GM18873 (cell line): Measurements from ENCODE around the gene ENDOD1.
"Not testable (repeated sequence)": the region's sequence is repeated elsewhere in the genome, so short reads cannot be mapped to it uniquely, and the experiment has no call there.

Source experiments
- ATAC-seq: cut with Tn5 transposase; IDR thresholded peaks from one replicate; pipeline ENCODE4 v1.9.1; 2021; ENCODE audit warnings: mild to moderate bottlenecking, moderate library complexity, moderate number of reproducible peaks; ENCODE audit not compliant: unreplicated experiment, low FRiP score

Gene ENDOD1, protein sequence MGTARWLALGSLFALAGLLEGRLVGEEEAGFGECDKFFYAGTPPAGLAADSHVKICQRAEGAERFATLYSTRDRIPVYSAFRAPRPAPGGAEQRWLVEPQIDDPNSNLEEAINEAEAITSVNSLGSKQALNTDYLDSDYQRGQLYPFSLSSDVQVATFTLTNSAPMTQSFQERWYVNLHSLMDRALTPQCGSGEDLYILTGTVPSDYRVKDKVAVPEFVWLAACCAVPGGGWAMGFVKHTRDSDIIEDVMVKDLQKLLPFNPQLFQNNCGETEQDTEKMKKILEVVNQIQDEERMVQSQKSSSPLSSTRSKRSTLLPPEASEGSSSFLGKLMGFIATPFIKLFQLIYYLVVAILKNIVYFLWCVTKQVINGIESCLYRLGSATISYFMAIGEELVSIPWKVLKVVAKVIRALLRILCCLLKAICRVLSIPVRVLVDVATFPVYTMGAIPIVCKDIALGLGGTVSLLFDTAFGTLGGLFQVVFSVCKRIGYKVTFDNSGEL

DNA sequence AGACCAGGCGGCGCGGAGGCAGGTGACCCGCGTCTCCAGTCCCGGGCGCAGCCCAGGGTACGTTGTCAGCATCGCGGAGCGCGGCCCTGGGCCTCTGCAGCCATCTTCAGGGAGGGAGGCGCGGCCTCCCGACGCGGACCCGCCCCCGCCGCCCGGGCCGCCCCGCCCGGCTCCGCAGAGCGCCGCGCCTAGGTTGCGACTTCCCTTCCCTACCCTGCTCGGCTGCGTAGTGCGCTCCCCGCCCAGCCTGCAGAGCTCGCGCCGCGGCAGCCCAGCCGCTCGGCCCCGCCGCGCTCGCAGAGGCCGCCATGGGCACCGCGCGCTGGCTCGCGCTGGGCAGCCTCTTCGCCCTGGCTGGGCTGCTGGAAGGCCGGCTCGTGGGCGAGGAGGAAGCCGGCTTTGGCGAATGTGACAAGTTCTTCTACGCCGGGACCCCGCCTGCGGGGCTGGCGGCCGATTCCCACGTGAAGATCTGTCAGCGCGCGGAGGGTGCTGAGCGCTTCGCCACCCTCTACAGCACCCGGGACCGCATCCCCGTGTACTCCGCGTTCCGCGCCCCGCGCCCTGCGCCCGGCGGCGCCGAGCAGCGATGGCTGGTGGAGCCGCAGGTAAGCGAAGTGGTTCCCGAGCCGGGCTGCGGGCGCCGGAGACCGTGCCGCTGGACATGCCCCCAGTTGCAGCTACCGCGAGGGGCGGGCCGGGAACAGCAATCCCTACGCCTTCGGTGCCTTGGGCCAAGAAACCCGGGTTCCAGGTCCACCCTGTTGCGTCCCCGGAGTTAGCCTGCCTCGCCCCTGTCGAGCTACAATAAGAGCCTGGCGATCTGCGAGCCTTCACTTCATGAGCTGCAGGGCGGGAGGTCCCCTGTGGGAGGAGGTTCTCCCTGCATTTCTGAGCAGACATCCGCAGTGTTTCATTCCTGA is at the start of gene ENDOD1:
Gene ENDOD1, plus strand, starts transcription at position 227 of the 923 bp plus-strand sequence. Its CDS starts 82 bp downstream, at position 309.
- ATAC-seq, result peak; percentile 79

DNA sequence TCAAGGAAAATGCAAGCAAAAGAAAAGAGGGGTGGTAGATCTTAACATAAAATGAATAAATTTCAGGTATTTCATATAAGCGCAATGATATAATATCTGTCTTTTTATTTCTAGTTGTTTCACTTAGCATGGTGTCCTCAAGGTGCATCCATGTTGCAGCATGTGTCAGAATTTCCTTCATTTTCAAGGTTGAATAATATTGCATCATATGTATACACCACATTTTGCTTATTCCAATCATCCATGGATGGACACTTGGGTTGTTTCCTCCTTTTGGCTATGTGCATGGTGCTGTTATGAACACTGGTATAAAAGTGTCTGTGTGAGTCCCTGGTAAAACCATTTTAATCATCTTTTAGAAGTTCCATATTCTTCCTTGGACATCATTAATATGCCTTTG is 47.4 kb upstream of the ENDOD1 start:
- no peak for ATAC-seq

DNA sequence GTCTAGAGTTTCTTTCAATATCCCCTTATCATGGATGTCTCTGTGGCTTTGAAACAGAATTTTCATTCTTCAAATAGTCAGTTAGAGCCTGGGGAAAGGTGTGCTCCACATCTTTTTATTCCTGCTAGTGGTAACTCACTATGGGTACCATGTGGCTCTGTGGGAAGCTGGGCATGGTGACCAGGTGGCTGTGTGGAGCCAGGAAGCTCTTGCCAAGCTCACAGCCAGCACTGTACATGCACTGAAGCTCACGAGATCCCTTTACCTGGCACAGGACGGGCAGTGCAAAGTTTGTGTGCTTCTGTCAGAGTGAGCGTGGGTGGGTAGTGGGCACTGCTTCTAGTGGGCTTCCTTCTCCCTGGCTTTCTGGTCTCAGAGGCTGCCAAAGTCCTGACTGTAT is 46.7 kb upstream of the ENDOD1 start:
- ATAC-seq, result no peak

DNA sequence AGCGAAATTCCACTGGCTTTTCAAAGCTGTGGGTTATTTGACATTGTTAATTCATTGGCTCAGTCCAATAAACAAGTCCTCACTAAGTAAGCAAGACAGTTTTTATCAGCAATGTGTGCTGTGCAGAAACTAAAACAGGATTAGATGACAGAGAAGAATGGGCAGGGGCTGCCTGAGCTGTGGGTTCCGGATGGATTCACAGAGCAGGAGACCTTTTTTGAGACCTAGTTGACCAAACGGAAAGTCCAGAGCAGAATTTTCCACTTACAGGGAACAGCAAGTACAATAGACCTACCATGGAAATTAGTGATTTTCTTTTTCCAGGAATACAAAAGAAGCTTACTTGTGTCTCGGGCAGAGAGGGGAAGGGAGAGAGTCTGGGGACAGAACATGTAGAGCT is 45.6 kb upstream of the ENDOD1 start:
- ATAC-seq, result no peak

DNA sequence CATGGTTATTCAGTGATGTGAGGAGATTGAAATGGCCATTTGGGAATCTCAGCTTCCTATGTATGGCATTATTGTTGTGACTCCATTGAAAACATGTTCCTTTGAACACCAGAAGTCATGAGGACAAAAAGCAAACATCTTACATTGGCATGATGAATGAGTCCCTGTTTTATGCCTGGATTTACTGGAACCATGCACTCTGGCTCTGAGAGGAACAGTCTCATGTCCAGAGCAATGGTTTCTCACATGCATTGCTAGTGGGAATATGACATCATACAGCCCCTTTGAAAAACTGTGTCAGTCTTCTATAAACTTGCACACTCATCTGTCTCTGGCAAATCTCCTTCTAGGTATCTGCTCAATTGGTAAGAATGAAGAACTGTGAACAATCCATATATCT is 43.8 kb upstream of the ENDOD1 start:
- no peak for ATAC-seq

DNA sequence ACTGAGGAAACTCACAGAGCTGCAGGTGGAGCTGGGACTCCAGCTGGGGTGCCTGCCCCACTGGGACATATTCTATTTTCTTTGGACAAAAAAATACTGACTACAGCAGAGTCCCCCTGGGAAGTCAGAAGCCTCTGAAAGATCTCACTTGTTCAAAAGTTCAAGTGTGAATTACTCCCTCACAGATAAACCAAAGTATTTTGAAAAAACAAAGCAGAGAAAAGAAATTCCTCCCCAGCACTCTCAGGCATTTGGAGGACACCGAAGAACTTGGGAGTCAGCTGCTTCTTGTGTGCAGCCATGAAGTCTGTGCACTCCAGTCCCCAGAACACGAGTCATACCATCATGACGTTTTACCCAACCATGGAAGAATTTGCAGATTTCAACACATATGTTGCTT is 40.5 kb upstream of the ENDOD1 start, which contains the start of gene KDM4F:
Gene KDM4F, plus strand, starts transcription at position 301 of the 400 bp plus-strand sequence.
- ATAC-seq, result not testable (repeated sequence)

DNA sequence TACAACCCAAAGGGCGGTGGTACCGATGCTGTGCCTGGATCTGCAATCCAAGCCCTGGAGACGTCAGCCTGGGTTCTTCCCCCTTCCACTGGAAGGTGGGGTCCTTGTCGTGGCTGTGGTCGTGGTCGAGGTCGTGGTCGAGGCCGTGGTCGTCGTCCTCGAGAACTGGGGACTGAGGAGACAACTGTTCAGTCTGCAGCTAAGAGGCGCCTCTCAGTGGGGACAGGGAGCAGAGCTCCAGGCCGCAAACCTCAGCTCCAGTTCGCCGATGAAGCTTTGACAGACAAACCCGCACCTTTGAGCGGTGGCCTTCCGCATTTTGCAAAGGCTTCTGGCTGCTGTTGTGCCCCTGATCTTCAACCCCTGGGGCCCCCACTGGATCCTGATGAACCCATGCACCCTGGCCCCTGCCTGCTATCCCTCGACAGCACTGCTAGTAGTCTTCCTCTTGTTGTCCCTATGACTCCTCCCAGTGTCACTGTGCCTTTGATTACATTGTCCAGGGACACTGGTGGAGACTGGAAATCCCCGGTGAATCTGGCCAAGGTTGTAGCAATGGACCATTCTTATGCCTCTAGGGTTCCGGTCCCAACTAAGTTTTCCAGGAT is 38.9 kb upstream of the ENDOD1 start:
- no peak for ATAC-seq

DNA sequence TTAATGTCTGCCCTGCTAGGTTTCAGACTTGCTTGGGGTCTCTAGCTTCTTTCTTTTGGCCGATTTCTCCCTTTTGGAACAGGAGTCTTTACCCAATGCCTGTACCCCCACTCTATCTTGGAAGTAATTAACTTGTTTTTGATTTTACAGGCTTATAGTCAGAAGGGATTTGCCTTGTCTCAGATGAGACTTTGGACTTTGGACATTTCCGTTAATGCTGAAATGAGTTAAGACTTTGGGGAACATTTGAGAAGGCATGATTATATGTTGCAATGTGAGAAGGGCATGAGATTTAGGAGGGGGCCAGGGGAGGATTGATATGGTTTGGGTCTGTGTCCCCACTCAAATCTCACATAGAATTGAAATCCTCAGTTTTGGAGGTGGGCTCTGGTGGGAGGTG is 35.3 kb upstream of the ENDOD1 start:
- no peak for ATAC-seq

DNA sequence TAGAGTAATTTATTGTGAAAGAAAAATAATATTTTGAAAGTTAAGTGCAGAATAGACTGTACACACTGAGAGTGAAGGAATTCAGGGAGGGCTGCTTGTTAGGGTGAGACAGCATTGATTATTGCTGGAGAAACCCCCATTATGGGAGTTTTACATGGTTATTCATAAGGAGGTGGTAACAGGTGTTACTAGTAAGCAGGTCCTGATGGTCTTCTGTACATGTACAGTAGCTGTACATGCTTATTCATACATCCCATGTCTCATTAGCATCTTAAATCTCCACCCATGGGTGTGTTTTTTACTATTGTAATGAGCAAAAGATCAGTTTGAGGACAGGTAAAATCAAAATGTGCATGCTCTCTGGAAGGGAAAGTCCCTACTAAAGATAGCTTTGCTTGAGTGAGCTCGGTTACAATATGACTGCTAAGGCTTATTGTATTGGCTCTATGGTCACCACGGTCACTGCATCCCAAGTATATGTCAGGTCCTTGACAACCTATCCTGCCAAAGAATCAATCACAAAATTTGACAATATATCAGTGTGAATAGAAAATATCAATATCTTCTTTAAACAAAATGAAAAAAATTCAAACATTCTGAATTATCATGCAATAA is 34.3 kb upstream of the ENDOD1 start:
- ATAC-seq, result peak; percentile 96

DNA sequence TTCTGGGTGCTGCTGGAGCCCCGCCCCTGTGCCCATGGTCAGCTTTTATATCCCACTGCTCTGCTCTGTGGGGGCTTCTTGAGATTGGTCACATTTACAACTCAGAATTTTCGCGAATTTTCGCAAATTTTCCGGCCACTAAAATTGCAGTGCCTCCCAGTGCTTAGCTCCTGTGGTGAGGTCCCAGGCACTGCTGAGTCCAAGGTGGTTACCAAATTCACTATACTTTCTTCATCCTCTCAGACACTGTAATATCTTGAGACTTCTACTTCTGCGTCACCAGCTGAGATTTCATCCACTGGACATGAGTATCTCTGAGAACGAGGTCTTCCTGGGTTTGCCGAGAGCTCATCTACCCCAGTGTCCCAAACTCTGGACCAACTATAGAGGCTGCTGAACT is 31.7 kb upstream of the ENDOD1 start:
- no peak for ATAC-seq

DNA sequence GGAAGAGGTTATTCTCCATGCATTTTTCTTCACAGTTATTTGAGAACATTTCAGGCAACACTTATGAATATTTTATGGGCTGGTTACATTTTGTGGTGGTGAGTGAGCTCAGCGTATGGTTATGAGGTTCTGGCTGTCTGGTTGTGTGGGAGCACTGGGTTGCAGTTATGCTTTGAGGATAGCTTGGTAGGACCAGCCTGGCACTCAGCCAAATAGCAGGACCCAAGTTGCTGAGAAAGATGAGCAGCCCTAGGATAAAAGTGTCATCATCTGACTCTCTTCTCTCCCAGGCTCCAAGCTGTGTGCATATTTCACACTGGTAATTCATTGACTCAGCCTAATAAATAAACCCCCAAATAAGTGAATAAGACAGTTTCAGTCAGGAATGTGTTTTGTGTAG is 31.0 kb upstream of the ENDOD1 start:
- no peak for ATAC-seq

DNA sequence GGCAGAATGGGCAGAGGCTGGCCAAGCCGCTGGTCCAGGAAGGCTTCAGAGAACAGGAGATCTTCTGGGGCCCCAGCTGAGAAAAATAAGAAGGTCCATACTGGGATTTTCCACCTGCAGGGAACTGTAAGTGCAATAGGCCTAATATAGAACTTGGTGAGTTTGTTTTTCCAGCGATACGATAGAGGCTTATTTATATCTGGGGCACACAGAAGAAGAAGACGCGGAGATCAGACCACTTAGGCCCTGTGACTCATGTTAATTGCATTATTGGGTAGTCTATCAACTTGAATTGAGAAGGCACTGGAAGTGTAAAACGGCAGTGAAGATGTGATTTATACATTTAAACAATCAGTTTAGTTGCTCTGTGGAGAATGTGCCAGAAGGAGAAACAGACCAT is 30.6 kb upstream of the ENDOD1 start:
- no peak for ATAC-seq

DNA sequence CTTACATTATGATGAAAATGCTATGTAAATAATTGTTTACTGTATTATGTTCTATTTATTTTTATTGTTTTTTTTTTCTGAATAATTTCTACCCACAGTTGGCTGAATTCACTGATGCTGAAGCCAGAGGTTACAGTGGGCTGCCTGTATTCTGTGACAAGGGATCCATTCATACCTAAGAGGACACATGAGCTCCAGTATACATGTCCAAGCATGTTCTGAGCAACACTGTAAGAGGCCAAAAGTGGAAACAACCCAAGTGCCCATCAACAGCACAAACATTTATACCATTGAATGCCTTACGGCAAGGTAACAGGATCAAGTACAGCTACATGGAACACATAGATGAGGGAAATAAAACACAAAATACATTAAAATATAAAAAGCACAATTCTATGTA is 24.3 kb upstream of the ENDOD1 start:
- no peak for ATAC-seq

DNA sequence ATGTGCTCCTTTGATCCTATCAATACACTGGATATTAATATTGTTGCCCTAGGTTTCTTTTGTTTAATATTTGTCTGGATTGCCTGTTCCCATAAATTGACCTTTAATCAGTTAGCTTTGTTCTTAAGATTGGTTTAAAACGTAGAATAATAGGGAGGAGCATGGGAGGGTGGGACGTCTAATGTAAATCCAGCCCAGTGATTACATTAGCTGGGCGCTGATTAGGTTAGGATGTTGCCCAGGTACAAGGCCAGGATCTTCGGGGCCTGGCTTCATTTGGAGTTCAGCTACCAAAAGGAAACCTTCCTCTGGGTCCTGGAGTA is 23.0 kb upstream of the ENDOD1 start, which contains the start of gene SRSF8:
Gene SRSF8, plus strand, starts transcription at position 204 of the 323 bp plus-strand sequence. CDS start 308 bp downstream, outside the sequence.
- ATAC-seq, result peak; percentile 31

DNA sequence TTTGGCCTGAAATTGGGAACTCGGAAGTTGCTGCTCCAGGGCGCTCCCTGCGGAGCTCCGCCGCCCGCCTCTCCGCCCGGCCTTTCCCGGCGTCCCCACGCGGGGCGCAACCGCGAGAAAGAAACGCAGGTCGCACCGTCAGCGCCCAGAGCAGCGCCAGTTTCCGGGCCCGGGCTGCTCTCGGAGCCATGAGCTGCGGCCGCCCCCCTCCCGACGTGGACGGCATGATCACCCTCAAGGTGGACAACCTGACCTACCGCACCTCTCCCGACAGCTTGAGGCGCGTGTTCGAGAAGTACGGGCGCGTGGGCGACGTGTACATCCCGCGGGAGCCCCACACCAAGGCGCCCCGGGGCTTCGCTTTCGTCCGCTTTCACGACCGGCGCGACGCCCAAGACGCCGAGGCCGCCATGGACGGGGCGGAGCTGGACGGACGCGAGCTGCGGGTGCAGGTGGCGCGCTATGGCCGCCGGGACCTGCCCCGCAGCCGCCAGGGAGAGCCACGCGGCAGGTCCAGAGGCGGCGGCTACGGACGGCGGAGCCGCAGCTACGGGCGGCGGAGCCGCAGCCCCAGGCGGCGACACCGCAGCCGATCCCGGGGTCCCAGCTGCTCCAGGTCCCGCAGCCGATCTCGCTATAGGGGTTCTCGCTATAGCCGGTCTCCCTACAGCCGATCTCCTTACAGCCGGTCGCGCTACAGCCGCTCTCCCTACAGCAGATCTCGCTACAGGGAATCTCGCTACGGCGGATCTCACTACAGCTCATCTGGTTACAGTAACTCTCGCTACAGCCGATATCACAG is 22.4 kb upstream of the ENDOD1 start:
- ATAC-seq, result peak; percentile 57

DNA sequence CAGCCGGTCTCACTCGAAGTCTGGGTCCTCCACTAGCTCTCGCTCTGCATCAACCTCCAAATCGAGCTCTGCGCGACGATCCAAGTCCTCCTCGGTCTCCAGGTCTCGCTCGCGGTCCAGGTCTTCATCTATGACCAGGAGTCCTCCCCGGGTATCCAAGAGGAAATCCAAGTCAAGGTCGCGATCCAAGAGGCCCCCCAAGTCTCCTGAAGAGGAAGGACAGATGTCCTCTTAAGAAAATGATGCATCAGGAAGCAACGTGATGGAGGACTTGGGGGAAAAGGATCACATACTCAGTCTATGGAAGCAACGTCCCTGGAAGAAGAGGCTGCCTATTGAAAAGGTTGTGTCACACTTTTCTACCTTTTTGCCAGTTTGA is 21.8 kb upstream of the ENDOD1 start:
- no peak for ATAC-seq

DNA sequence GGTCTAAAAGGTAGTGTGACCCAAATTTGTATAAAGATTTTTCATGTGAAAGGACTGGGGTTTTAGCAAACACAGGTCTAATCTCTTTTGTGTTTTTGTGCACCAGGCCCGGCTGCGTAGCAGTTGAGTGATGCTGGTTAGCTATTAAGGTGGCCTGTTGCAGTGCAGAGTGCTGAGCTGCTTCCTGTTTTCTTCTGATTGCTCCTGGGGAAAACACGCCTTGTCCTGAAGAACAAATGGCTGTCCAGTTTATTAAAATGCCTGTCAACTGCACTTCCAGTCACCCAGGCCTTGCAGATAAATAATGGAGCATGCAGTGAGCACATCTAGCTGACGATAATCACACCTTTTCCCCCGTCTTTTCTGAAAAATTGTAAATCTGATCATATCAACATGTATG is 21.1 kb upstream of the ENDOD1 start:
- ATAC-seq, result peak; percentile 73

DNA sequence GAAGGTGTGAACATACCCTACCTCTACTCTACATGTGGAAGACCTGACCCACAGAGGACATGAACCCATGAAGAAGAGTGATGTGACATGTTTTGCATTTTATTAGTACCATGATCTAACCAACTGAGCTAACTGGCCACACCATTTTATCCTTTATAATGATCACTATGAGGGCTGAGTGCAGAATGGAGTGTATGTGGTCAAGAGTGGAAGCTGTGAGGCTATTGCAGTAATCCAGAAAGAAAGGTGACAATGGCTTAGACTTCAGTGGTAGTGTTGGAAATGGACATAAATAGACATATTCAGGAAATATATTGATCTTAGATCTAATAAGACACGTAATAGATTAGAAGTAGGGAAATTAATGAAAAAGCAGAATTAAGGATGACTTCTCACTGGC is 19.2 kb upstream of the ENDOD1 start:
- no peak for ATAC-seq

DNA sequence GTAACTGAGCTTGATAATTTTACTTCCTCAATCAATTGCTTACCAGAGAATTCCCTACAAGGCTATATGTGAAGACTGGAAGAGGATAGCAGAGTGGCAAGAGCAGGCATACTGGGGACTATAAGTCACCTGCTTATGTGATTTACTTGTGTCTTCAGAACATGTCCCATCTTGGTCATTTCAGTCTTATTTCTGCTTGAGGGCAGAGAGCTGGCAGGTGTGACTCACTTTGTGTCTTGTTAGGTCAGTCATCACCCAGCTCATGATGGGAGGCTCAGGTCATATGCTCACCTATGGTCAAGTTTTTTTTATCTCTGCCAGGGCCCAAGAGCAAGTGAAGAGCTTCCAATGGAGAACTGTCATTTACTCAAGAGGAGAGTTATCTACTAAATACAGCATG is 16.7 kb upstream of the ENDOD1 start:
- ATAC-seq, result no peak
